Vagina (tissue), 2 donors: Measurements from ENCODE around the gene RNF144B.

ENCODE experiments used
- CTCF ChIP-seq, 3 experiments: fragments of 450-650 bp in 2 of 3; fragments of 200-600 bp in 1 of 3; sonication (generic) in 1 of 3; IDR thresholded peaks; one replicate each; pipeline ENCODE4 v1.5.1; 2017 to 2019; ENCODE audit warnings: antibody characterized with exemption in 3 of 3, mild to moderate bottlenecking in 2 of 3, moderate library complexity in 2 of 3
- POLR2A ChIP-seq, 2 donors: fragments of 450-650 bp; IDR thresholded peaks; one replicate each; pipeline ENCODE4 v1.6.1; 2017; ENCODE audit warnings: antibody characterized with exemption in 2 of 2, mild to moderate bottlenecking in 2 of 2, moderate library complexity in 2 of 2

DNA sequence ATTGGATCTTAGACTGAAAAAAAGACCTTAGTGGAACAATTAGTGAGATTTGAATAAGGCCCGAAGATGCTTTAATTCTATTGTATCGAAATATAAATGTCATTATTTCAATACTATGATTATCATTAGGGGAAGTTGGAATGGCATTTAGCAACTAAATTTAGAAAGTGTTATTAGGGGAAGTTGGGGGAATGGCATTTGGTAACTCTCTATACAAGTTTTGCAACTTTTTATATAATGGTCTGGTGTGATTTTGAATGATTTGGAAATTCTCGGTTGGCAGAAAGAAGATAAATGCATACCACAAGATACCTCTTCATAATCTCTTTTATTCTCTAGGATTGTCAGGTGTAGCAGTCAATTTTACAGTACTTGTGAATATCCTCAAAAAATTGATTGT is 49.2 kb downstream of the RNF144B start:
- no peak for TF ChIP-seq CTCF (IDR thresholded peaks at IDR 0.05)
- TF ChIP-seq POLR2A (IDR thresholded peaks at IDR 0.05) = no peak
